ENCODE measurements around the gene FGF5. TPM values are rescaled to one million over a fixed set of nuclear protein-coding genes. Genes with fewer than 3 reads are reported as not detected.
A peak's percentile ranks its signal among the peaks of the same experiment; 100 is the strongest.
"Not testable (repeated sequence)": the region's sequence is repeated elsewhere in the genome, so short reads cannot be mapped to it uniquely, and the experiment has no call there.

The FGF5 gene
- 0.92 and 1.0 TPM in 2 replicates for total RNA-seq (2014; rRNA removed; shearing (Covaris generic))

DNA sequence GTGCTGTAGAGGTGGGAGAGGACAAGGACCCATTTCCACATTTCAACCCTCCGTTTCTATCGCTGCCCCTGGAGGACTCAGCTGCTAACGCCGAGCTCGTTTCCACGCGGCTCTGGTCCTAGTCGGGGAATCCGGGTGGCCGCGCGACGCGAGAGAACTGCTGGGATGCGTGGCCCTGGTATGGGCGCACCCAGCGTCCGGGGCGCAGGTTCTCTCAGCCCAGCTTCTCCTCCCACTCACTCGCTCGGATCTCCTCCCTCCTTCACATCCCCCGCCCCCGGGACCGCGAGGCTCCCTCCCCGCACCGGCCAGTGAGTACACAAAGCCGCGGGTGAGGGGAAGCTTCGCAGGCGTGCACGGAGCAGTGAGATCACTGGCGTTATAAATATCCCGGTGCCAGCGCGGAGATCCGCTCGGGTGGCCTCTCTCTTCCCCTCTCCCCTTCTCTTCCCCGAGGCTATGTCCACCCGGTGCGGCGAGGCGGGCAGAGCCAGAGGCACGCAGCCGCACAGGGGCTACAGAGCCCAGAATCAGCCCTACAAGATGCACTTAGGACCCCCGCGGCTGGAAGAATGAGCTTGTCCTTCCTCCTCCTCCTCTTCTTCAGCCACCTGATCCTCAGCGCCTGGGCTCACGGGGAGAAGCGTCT lies at the start of gene FGF5:
TSS of gene FGF5 (plus strand) at position 412 of the 649 bp plus-strand sequence. CDS start at position 573, 161 bp downstream.
- peak; percentile 96 for DNase-seq (ENCODE audit: low spot score)
- in situ Hi-C loops (cut with HindIII; ENCODE audit: low sequenced_read_pairs) = no loop called here

GRCh38 chr4:80219301-80220025 lies 47.0 kb upstream of the FGF5 start:
- DNase-seq (ENCODE audit: low spot score) = no peak
- in situ Hi-C loops (cut with HindIII; ENCODE audit: low sequenced_read_pairs) = no loop called here

GRCh38 chr4:80220711-80221110 lies 45.8 kb upstream of the FGF5 start:
- in situ Hi-C loops (cut with HindIII; ENCODE audit: low sequenced_read_pairs) = no loop called here

GRCh38 chr4:80221161-80221560 lies 45.3 kb upstream of the FGF5 start:
- in situ Hi-C loops (cut with HindIII; ENCODE audit: low sequenced_read_pairs) = no loop called here
- peak; percentile 70 for DNase-seq (ENCODE audit: low spot score)

More at GRCh38 chr4:80220711-80221110, 45.8 kb upstream of the FGF5 start:
- DNase-seq (ENCODE audit: low spot score) = no peak

- no peak for DNase-seq (ENCODE audit: low spot score)
- in situ Hi-C loops (cut with HindIII; ENCODE audit: low sequenced_read_pairs) = no loop called here
Measured at GRCh38 chr4:80225595-80225994, 40.9 kb upstream of the FGF5 start.

GRCh38 chr4:80226094-80226493 lies 40.4 kb upstream of the FGF5 start:
- in situ Hi-C loops (cut with HindIII; ENCODE audit: low sequenced_read_pairs) = no loop called here

GRCh38 chr4:80228460-80228859 lies 38.0 kb upstream of the FGF5 start:
- no peak for DNase-seq (ENCODE audit: low spot score)
- in situ Hi-C loops (cut with HindIII; ENCODE audit: low sequenced_read_pairs) = no loop called here

More at GRCh38 chr4:80226094-80226493, 40.4 kb upstream of the FGF5 start:
- DNase-seq (ENCODE audit: low spot score) = no peak

- DNase-seq (ENCODE audit: low spot score) = no peak
- in situ Hi-C loops (cut with HindIII; ENCODE audit: low sequenced_read_pairs) = no loop called here
Measured at GRCh38 chr4:80229128-80229527, 37.3 kb upstream of the FGF5 start.

GRCh38 chr4:80229590-80229989 lies 36.9 kb upstream of the FGF5 start:
- in situ Hi-C loops (cut with HindIII; ENCODE audit: low sequenced_read_pairs) = no loop called here
- DNase-seq (ENCODE audit: low spot score) = no peak

DNA sequence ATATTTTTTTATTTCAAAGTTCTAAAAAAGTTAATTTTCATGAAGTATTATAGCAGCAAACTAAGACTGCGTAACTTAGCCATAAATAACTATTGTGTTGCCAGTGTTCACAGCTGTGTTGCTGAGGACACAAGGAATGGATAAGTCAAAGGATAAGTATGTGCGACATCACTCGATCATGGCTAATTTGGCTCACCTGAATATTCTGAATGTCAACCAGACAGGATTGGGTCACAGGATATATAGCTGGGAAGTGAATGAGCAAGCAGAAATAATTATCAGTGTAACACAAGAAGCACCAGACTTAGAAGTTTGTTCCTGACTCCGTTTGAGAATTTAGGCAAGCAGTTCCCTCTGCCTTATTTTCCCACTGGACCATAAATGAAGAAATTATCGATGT lies 35.3 kb upstream of the FGF5 start:
- in situ Hi-C loops (cut with HindIII; ENCODE audit: low sequenced_read_pairs) = no loop called here
- DNase-seq (ENCODE audit: low spot score) = no peak

- DNase-seq (ENCODE audit: low spot score) = no peak
- in situ Hi-C loops (cut with HindIII; ENCODE audit: low sequenced_read_pairs) = no loop called here
Measured at GRCh38 chr4:80232707-80233370, 33.6 kb upstream of the FGF5 start.

DNA sequence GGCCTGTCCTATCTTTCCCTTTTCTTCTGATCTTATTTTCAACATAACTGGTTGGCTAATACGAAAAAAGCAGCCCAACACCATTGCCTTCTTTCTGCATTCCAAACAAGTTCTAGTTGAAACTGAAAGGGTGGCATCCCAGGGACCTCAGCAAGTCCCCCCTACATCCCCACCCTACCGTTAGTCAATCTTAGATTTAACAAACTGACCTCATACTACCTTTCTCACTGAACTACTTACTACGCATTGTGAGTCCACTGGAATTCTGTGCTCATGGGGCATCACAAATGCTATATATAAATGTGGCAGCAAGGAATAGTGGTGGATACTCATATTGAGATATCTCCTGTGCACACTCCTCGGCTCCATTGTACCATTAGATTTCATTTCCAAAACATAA lies 33.1 kb upstream of the FGF5 start:
- in situ Hi-C loops (cut with HindIII; ENCODE audit: low sequenced_read_pairs) = no loop called here
- no peak for DNase-seq (ENCODE audit: low spot score)

DNA sequence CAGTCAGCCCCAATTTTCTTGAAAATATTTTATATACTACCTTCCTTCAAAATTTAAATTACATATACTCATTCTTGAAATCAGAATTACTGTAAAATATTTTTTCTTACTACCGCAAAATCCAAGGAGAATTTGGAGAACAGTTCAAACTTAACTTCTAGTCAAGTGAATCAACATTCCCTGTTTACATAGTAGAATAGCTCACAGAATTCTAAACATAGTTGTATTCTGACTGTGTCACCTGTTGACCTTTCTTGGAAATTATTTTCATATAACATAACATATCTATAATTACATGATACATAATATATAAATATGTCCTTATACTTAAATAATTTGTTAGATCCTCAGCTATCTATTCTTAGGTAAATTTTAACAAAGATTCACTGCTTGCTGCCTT lies 31.0 kb upstream of the FGF5 start:
- DNase-seq (ENCODE audit: low spot score) = no peak
- in situ Hi-C loops (cut with HindIII; ENCODE audit: low sequenced_read_pairs) = no loop called here

DNA sequence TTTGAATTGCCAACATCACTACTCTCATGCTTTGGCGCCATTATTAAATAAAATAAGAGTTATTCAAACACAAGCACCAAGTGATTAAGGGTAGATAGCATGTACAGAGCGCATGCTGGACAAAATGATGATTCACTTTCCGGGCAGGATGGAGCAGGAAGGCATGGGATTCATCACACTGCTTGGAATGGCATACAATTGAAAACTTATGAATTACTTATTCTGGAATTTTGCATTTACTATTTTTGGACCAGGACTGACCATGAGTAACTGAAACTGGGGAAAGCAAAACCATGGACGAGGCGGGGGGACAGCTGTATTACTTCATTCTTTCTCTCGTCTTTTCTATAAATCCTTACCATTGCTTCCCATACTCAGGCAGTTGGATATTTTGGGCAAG lies 28.5 kb upstream of the FGF5 start:
- no peak for DNase-seq (ENCODE audit: low spot score)
- in situ Hi-C loops (cut with HindIII; ENCODE audit: low sequenced_read_pairs) = no loop called here

DNA sequence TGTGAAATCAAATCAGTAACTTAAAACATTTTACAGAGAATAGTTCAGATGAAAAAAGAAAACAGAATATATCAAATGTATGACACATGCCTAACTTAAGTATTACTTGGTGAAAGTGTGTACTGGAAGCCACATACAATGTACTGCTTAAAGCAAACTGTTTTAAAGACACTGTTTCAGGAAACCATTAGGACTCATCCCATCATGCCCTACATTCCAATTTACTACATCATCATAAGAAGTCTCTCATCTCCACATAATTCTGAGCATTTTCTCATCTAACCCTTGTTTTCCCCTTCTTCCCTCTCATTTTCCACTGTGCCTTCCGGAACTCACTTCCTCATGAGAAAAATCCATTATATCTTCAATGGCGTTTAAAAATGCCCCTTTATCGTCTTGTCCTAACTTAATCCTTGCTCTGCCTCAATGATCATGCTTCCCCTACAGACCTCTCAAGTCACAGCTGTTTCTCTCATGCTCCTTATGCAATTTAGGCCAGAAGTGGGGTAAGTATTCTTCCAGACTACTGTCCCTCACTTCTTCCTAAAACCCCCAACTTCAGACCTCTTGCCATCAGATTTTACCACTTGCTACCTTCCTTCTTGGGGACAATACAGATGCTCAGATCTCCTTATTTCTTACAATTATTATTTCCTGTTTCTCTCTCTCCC lies 26.8 kb upstream of the FGF5 start:
- in situ Hi-C loops (cut with HindIII; ENCODE audit: low sequenced_read_pairs) = no loop called here
- DNase-seq (ENCODE audit: low spot score) = no peak

DNA sequence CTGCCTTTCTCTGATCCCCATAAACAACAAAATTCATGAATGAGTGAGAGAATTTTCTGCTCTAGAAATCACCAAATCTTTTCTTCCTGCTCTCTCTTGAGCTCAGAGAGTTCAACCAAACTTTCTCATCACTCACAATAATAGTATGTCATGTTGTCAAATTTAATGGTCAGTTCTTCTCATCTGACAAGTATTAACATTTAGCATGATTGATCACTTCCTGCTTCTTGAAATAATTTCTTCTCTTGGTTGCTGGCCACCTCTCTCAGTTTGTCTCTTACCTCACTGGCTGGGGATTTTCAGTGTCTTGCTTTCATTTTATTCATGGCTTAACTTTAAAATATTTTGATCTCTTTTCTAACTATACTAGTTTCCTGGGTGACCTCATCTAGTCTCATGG lies 25.5 kb upstream of the FGF5 start:
- in situ Hi-C loops (cut with HindIII; ENCODE audit: low sequenced_read_pairs) = no loop called here
- no peak for DNase-seq (ENCODE audit: low spot score)

- in situ Hi-C loops (cut with HindIII; ENCODE audit: low sequenced_read_pairs) = no loop called here
- DNase-seq (ENCODE audit: low spot score) = peak; percentile 99
Measured at GRCh38 chr4:80243274-80244018, 23.0 kb upstream of the FGF5 start.

GRCh38 chr4:80247484-80247883 lies 19.0 kb upstream of the FGF5 start:
- DNase-seq (ENCODE audit: low spot score); in situ Hi-C loops (cut with HindIII; ENCODE audit: low sequenced_read_pairs): not testable (repeated sequence)

DNA sequence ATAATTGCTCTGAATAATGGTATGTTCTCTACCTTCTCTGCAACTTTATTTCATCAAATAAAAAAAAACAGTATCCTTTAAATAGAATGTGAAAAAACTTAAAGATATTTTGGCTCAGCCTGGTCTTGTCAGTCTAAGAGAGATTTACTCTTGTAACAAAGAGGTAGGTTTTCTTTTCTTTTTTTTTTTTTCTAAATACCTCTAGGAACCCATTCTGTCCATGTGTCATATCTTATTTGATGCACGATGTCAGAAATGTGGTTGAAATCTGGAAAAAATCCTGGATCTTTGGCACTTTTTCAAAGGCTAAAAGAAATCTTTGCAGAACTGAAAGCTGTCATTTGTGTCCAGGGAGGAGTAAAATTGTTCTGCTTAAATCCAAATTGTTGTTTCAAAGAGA lies 17.3 kb upstream of the FGF5 start:
- in situ Hi-C loops (cut with HindIII; ENCODE audit: low sequenced_read_pairs) = no loop called here
- peak; percentile 71 for DNase-seq (ENCODE audit: low spot score)

All from G401 (cell line).